Keratinocyte (primary cell): Measurements from ENCODE around the gene GRK5.

Source experiments
- EZH2 ChIP-seq: IDR thresholded peaks from one replicate; pipeline ENCODE4 v1.6.1; 2012; ENCODE audit warnings: inconsistent platforms, mild to moderate bottlenecking, low read length, moderate library complexity
- TF ChIP-seq, protein P1 (sequence below), 3 experiments: IDR thresholded peaks in 1 of 3; conservative IDR thresholded peaks in 1 of 3; optimal IDR thresholded peaks in 1 of 3; 2 replicates in 2 of 3; 3 replicates in 1 of 3; pipeline versions ENCODE3 to v1.5.1; 2011; ENCODE audit warnings: low read length in 3 of 3, mild to moderate bottlenecking in 3 of 3, moderate library complexity in 2 of 3, control low read depth in 1 of 3, inconsistent platforms in 1 of 3; ENCODE audit not compliant: insufficient read depth in 2 of 3; ENCODE audit errors: extremely low read depth in 1 of 3

DNA sequence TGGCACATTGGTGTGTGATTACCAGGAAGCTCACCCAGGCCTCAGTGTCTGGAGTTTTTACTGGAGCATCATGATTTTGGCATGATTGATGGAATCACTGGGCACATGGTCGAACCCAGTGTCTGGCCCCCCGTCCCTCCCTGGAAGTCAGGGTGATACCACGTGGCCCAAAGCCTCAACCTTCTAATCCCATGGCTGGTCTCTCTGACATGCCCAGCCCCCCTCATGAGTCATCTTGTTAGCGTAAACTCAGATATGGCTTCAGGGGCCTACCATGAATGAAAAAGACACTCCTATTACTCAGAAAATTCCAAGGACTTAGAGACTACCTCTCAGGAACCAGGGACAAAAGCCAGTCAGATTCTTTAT, 109.3 kb downstream of the GRK5 start:
- TF ChIP-seq EZH2 = no peak
- TF ChIP-seq, protein P1, sequence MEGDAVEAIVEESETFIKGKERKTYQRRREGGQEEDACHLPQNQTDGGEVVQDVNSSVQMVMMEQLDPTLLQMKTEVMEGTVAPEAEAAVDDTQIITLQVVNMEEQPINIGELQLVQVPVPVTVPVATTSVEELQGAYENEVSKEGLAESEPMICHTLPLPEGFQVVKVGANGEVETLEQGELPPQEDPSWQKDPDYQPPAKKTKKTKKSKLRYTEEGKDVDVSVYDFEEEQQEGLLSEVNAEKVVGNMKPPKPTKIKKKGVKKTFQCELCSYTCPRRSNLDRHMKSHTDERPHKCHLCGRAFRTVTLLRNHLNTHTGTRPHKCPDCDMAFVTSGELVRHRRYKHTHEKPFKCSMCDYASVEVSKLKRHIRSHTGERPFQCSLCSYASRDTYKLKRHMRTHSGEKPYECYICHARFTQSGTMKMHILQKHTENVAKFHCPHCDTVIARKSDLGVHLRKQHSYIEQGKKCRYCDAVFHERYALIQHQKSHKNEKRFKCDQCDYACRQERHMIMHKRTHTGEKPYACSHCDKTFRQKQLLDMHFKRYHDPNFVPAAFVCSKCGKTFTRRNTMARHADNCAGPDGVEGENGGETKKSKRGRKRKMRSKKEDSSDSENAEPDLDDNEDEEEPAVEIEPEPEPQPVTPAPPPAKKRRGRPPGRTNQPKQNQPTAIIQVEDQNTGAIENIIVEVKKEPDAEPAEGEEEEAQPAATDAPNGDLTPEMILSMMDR (optimal IDR thresholded peaks at IDR 0.05 in 1 of 3, IDR thresholded peaks at IDR 0.05 in 1 of 3, conservative IDR thresholded peaks at IDR 0.05 in 1 of 3; ENCODE audit: extremely low read depth in 1 of 3, insufficient read depth in 2 of 3, low read length in 3 of 3) = no peak
